ENCODE data around the gene FBXL7. TPM values are rescaled to one million over a fixed set of nuclear protein-coding genes. Genes with fewer than 3 reads are reported as not detected.

The FBXL7 gene
- total RNA-seq, 2 experiments from 2014 or later = not detected

DNA sequence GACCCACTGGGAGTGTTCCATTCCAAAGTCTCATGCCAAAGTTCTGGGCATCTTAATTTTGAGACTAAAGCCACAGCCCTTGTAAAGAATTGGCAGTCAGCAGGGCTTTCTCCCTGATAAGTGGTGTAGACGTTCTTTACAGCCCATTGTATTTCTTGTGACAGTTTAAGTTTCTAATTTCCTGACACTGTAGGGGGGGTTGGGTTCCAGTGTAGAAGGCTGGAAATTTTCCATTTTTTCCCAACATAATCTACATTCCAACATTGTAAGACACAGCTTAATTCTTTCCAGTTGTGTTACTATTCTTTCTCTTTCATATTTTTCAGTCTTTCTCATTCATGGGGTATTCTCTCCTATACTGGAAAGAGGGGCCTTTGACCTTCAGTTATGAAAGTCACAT lies 121.1 kb downstream of the FBXL7 start:
- Histone ChIP-seq H3K9me3 (ENCODE audit: control insufficient read depth in 1 of 2, insufficient read depth in 1 of 2, low read length in 2 of 2) (peaks cover 0 to 6% of the 10 kb centered on the region in 2 experiments), H3K36me3 (ENCODE audit: insufficient read depth, low read length) (no peaks in the 10 kb centered on the region), H3K27me3 (ENCODE audit: control insufficient read depth in 1 of 2, insufficient read depth in 2 of 2, low read length in 2 of 2) (no peaks in the 10 kb centered on the region), H3K4me3 (ENCODE audit: low read length) (no peak overlapping the region), H3K27ac (ENCODE audit: low read depth in 1 of 2, low read length in 2 of 2) (no peak overlapping the region), H3K4me1 (ENCODE audit: insufficient read depth, low read length) (no peaks in the 10 kb centered on the region)
- CTCF ChIA-PET = no interaction called here
- intact Hi-C loops (cut with DNase I, micrococcal nuclease) = no loop called here
- no peak for DNase-seq
- TF ChIP-seq, protein P1, sequence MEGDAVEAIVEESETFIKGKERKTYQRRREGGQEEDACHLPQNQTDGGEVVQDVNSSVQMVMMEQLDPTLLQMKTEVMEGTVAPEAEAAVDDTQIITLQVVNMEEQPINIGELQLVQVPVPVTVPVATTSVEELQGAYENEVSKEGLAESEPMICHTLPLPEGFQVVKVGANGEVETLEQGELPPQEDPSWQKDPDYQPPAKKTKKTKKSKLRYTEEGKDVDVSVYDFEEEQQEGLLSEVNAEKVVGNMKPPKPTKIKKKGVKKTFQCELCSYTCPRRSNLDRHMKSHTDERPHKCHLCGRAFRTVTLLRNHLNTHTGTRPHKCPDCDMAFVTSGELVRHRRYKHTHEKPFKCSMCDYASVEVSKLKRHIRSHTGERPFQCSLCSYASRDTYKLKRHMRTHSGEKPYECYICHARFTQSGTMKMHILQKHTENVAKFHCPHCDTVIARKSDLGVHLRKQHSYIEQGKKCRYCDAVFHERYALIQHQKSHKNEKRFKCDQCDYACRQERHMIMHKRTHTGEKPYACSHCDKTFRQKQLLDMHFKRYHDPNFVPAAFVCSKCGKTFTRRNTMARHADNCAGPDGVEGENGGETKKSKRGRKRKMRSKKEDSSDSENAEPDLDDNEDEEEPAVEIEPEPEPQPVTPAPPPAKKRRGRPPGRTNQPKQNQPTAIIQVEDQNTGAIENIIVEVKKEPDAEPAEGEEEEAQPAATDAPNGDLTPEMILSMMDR (IDR thresholded peaks at IDR 0.05) = no peak
- H3K27me3 Mint-ChIP-seq = no peaks in the 10 kb centered on the region
- H3K4me1 Mint-ChIP-seq (ENCODE audit: low read depth) = no peaks in the 10 kb centered on the region
- no peaks in the 10 kb centered on the region for H3K36me3 Mint-ChIP-seq (ENCODE audit: low read depth)
- H3K27ac Mint-ChIP-seq = no peak overlapping the region
- no peak for ATAC-seq (ENCODE audit: poor library complexity)
- H3K4me3 Mint-ChIP-seq = no peak overlapping the region
- H3K9me3 Mint-ChIP-seq = peaks cover 11% of the 10 kb centered on the region
- POLR2A ChIA-PET = no interaction called here

DNA sequence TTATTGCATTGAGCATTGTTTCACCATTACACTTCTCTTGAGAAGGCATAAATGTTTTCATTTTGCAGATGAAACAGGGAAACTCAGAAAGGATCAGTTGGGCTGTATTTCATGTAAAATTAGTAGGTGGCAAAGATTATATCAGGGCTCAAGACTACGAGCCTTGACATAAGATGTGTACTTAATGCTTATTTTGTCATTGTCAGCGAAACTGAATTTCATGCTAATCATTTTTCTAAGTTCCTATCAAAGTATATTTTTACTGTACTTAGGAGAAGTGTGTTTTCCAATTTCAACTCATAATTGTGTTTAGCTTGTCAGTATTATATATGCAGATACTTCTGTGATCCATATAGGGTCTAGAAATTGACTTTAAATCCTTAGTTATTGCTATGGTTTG lies 123.8 kb downstream of the FBXL7 start:
- DNase-seq = no peak
- no peaks in the 10 kb centered on the region for H3K36me3 ChIP-seq (ENCODE audit: insufficient read depth, low read length)
- H3K27me3 ChIP-seq (ENCODE audit: control insufficient read depth in 1 of 2, insufficient read depth in 2 of 2, low read length in 2 of 2) = no peaks in the 10 kb centered on the region
- no peak overlapping the region for H3K27ac ChIP-seq (ENCODE audit: low read depth in 1 of 2, low read length in 2 of 2)
- no peak for ATAC-seq (ENCODE audit: poor library complexity)
- intact Hi-C loops (cut with DNase I, micrococcal nuclease) = no loop called here
- no peaks in the 10 kb centered on the region for H3K4me1 ChIP-seq (ENCODE audit: insufficient read depth, low read length)
- H3K9me3 Mint-ChIP-seq = peaks cover 11% of the 10 kb centered on the region
- no peaks in the 10 kb centered on the region for H3K4me1 Mint-ChIP-seq (ENCODE audit: low read depth)
- H3K4me3 Mint-ChIP-seq = no peak overlapping the region
- POLR2A ChIA-PET = no interaction called here
- TF ChIP-seq, protein P1 (IDR thresholded peaks at IDR 0.05) = no peak
- H3K9me3 ChIP-seq (ENCODE audit: control insufficient read depth in 1 of 2, insufficient read depth in 1 of 2, low read length in 2 of 2) = peaks cover 0 to 6% of the 10 kb centered on the region in 2 experiments
- no peak overlapping the region for H3K4me3 ChIP-seq (ENCODE audit: low read length)
- no peaks in the 10 kb centered on the region for H3K27me3 Mint-ChIP-seq
- CTCF ChIA-PET = no interaction called here
- no peak overlapping the region for H3K27ac Mint-ChIP-seq
- H3K36me3 Mint-ChIP-seq (ENCODE audit: low read depth) = no peaks in the 10 kb centered on the region

DNA sequence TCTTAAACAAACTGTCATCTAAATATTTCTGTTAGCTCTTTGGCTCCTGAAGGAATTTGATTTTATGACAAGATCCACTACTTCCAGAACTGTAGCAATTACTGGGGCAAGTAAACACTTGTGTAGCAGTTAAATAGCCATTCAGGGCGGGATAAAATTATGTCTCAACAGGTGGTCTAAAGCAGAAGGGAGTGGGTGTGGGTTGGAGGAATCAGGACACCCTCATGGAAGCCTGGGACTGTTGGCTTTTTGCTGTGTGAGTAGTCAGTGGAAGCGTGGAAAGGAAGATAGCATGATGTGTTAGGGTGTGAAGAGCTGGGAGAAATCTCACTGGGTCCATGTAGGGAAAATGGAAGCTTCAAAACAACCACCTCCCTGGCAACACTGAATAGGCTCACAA lies 127.1 kb downstream of the FBXL7 start:
- intact Hi-C loops (cut with DNase I, micrococcal nuclease) = no loop called here
- no peak overlapping the region for H3K27ac Mint-ChIP-seq
- H3K4me1 Mint-ChIP-seq (ENCODE audit: low read depth) = no peaks in the 10 kb centered on the region
- TF ChIP-seq, protein P1 (IDR thresholded peaks at IDR 0.05) = no peak
- Histone ChIP-seq H3K4me3 (ENCODE audit: low read length) (no peak overlapping the region), H3K4me1 (ENCODE audit: insufficient read depth, low read length) (no peaks in the 10 kb centered on the region), H3K36me3 (ENCODE audit: insufficient read depth, low read length) (no peaks in the 10 kb centered on the region), H3K27ac (ENCODE audit: low read depth in 1 of 2, low read length in 2 of 2) (no peak overlapping the region), H3K27me3 (ENCODE audit: control insufficient read depth in 1 of 2, insufficient read depth in 2 of 2, low read length in 2 of 2) (no peaks in the 10 kb centered on the region), H3K9me3 (ENCODE audit: control insufficient read depth in 1 of 2, insufficient read depth in 1 of 2, low read length in 2 of 2) (no peaks in the 10 kb centered on the region)
- no peaks in the 10 kb centered on the region for H3K27me3 Mint-ChIP-seq
- H3K36me3 Mint-ChIP-seq (ENCODE audit: low read depth) = no peaks in the 10 kb centered on the region
- ATAC-seq (ENCODE audit: poor library complexity) = no peak
- H3K4me3 Mint-ChIP-seq = no peak overlapping the region
- DNase-seq = no peak
- H3K9me3 Mint-ChIP-seq = peaks cover 5% of the 10 kb centered on the region
- ChIA-PET POLR2A (no interaction called here), CTCF (no interaction called here)
